Measurements from ENCODE around the gene POLE. TPM values are rescaled to one million over a fixed set of nuclear protein-coding genes. Genes with fewer than 3 reads are reported as not detected.

The POLE gene
- total RNA-seq, 4 donors from 2014 or later, result 7.2 to 63.8 (median 23.3) TPM

DNA sequence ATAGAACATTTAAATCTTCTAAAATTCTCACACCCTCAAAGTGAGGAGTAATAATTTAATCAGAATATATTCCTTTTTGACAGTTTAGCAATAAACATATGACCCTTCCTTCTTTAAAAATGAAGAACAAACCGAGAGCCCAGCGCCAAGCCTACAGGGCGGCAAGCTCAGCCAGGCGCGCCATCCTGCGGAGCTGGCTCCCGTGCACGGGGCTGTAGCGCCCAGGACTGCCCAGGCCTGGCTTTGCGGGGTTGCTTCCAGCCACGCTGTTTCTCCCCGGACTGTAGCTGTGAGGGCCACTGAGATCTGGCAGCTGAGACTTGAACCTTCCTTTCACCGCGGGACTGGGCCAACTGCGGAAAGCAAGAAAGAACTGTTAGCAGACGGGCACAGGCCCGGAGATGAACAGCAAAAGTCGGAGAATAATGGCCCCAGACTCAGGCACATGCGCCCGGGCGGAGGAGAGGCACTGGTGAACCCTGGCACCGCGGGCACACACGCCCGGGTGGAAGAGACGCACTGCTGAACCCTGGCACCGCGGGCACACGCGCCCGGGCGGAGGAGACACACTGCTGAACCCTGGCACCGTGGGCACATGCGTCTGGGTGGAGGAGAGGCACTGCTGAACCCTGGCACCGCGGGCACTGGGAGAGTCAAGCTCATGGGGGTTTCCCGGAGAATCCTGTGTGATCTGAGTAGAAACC is 40.1 kb upstream of the POLE start:
- H3K4me3 ChIP-seq, result no peak overlapping the region
- H3K27me3 ChIP-seq, result no peaks in the 10 kb centered on the region
- no peaks in the 10 kb centered on the region for H3K9me3 ChIP-seq
- WGBS, 2 donors (ENCODE audit: low coverage in 1 of 2), result 95% methylated on average over 22 of the region's 37 CpGs; no CpG with 5 or more reads in 1 of the 2 donors
- H3K27ac ChIP-seq, result no peak overlapping the region
- ATAC-seq, result no peak
- TF ChIP-seq, protein P1, sequence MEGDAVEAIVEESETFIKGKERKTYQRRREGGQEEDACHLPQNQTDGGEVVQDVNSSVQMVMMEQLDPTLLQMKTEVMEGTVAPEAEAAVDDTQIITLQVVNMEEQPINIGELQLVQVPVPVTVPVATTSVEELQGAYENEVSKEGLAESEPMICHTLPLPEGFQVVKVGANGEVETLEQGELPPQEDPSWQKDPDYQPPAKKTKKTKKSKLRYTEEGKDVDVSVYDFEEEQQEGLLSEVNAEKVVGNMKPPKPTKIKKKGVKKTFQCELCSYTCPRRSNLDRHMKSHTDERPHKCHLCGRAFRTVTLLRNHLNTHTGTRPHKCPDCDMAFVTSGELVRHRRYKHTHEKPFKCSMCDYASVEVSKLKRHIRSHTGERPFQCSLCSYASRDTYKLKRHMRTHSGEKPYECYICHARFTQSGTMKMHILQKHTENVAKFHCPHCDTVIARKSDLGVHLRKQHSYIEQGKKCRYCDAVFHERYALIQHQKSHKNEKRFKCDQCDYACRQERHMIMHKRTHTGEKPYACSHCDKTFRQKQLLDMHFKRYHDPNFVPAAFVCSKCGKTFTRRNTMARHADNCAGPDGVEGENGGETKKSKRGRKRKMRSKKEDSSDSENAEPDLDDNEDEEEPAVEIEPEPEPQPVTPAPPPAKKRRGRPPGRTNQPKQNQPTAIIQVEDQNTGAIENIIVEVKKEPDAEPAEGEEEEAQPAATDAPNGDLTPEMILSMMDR (IDR thresholded peaks at IDR 0.05), result no peak
- TF ChIP-seq POLR2A (IDR thresholded peaks at IDR 0.05) (no peak), EP300 (IDR thresholded peaks at IDR 0.05) (no peak), POLR2AphosphoS5 (IDR thresholded peaks at IDR 0.05) (no peak)
- peaks cover 0 to 98% of the 10 kb centered on the region in 2 donors for H3K36me3 ChIP-seq
- no peaks in the 10 kb centered on the region for H3K4me1 ChIP-seq

DNA sequence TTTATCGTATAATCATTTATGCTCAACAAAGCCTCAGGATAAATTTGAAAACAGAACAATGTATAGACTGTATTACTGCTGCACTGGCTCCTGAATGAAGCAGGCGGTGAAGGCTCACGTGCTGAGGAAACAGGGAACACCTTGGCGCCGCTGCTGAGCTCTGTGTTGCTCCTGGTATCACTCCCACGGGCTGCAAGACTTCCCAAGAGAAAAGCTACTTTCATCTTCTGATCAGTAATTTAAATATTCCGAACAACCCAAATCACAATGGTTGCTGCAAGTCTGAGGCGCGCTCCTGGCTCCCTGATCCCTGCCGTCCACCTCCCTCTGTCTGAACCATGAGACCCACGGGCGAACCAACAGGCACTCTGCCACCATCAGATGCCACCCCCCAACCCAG is 39.2 kb upstream of the POLE start:
- Histone ChIP-seq H3K27ac (no peak overlapping the region), H3K36me3 (peaks cover 0 to 98% of the 10 kb centered on the region in 2 donors), H3K4me3 (no peak overlapping the region), H3K27me3 (no peaks in the 10 kb centered on the region), H3K4me1 (no peaks in the 10 kb centered on the region), H3K9me3 (no peaks in the 10 kb centered on the region)
- TF ChIP-seq POLR2AphosphoS5 (IDR thresholded peaks at IDR 0.05) (no peak), POLR2A (IDR thresholded peaks at IDR 0.05) (no peak), EP300 (IDR thresholded peaks at IDR 0.05) (no peak)
- TF ChIP-seq, protein P1 (IDR thresholded peaks at IDR 0.05), result no peak
- ATAC-seq, result no peak
- WGBS, 2 donors (ENCODE audit: low coverage in 1 of 2), result 88 to 96% methylated on average over 4 to 5 of the region's 12 CpGs

DNA sequence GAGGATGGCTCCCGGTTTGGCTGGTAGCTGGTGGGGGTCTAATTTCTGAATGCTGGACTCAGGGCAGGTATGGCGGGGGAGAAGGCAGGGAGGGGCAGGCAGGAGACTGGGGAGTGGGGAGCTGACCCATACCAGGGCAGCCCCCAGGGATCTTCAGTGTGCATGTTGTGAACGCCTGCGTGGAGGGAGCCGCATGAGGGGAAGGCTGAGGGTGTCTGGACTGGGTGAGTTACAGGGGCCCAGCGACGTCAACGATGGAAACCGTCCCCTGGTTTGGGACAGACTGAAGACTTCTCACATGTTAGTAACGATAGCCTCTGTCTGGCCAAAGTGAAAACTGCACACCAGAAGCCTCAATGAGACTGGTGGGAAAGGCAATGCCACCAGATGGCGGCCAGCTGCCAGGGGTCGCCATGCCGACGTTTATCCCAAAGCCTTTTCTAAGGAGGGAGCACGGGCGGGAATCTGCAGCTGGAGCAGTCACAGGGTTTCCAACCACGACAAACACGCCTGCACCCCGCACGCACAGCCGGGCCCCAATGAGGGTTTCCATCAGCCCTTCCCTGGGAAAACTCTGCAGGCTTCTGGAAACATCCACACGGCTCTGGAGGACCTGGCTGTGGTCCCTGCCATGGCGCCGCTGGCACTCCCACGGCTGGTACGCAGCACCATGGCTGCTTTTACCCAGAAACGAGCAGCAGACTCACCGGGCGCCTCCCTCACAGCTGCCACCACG is 37.5 kb upstream of the POLE start:
- TF ChIP-seq POLR2AphosphoS5 (IDR thresholded peaks at IDR 0.05) (no peak), EP300 (IDR thresholded peaks at IDR 0.05) (no peak), POLR2A (IDR thresholded peaks at IDR 0.05) (no peak)
- TF ChIP-seq, protein P1 (IDR thresholded peaks at IDR 0.05), result no peak
- Histone ChIP-seq H3K27ac (no peak overlapping the region), H3K4me3 (no peak overlapping the region), H3K9me3 (no peaks in the 10 kb centered on the region), H3K4me1 (no peaks in the 10 kb centered on the region), H3K36me3 (peaks cover 0 to 98% of the 10 kb centered on the region in 2 donors), H3K27me3 (no peaks in the 10 kb centered on the region)
- no peak for ATAC-seq
- whole genome bisulfite sequencing, 2 donors (ENCODE audit: low coverage in 1 of 2), result 91% methylated on average over 6 of the region's 30 CpGs; no CpG with 5 or more reads in 1 of the 2 donors

DNA sequence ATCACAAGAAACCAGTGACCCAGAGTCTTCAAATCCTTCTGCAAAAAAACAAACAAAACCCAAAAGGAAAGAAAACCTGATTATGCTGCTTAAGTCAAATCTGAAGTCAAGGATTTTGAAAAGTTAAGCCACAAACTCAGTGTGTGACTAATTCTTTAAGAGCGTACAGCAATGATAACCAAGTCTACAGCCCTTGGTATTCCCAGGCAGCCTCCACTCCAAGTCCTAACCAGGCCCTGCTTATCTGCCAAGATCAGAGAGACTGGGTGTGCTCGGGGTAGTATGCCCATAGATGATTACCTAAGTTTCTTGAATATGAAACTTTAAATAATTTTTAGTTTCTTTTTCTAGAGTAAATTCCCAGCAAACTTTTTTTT is 36.6 kb upstream of the POLE start:
- TF ChIP-seq, protein P1 (IDR thresholded peaks at IDR 0.05), result no peak
- TF ChIP-seq POLR2AphosphoS5 (IDR thresholded peaks at IDR 0.05) (no peak), POLR2A (IDR thresholded peaks at IDR 0.05) (no peak), EP300 (IDR thresholded peaks at IDR 0.05) (no peak)
- H3K27ac ChIP-seq, result no peak overlapping the region
- no peak overlapping the region for H3K4me3 ChIP-seq
- ATAC-seq, result no peak
- peaks cover 0 to 100% of the 10 kb centered on the region in 2 donors for H3K36me3 ChIP-seq
- no peaks in the 10 kb centered on the region for H3K9me3 ChIP-seq
- no peaks in the 10 kb centered on the region for H3K27me3 ChIP-seq
- no peaks in the 10 kb centered on the region for H3K4me1 ChIP-seq
- WGBS, 2 donors (ENCODE audit: low coverage in 1 of 2), result 72 to 96% methylated on average over 2 of the region's 2 CpGs

Measured in gastroesophageal sphincter (tissue), 4 donors.